ENCODE data around the gene CACNA1G.
A peak's percentile ranks its signal among the peaks of the same experiment; 100 is the strongest.

The CACNA1G gene

GRCh38 chr17:50656509-50656908 lies 96.0 kb downstream of the CACNA1G start:
- DNase-seq (ENCODE audit: low read depth) = no peak

GRCh38 chr17:50657054-50657453 lies 96.5 kb downstream of the CACNA1G start:
- no peak for DNase-seq (ENCODE audit: low read depth)

- no peak for DNase-seq (ENCODE audit: low read depth)
These were observed 97.1 kb downstream of the CACNA1G start for GRCh38 chr17:50657627-50658026.

GRCh38 chr17:50658616-50659015 lies 98.1 kb downstream of the CACNA1G start:
- no peak for DNase-seq (ENCODE audit: low read depth)

- no peak for DNase-seq (ENCODE audit: low read depth)
These were observed 98.7 kb downstream of the CACNA1G start for GRCh38 chr17:50659179-50659578.

- DNase-seq (ENCODE audit: low read depth) = no peak
These were observed 99.7 kb downstream of the CACNA1G start for GRCh38 chr17:50660042-50660886.

- no peak for DNase-seq (ENCODE audit: low read depth)
These were observed 100.4 kb downstream of the CACNA1G start for GRCh38 chr17:50660887-50661345.

GRCh38 chr17:50661348-50661747 lies 100.8 kb downstream of the CACNA1G start:
- DNase-seq (ENCODE audit: low read depth) = no peak

- DNase-seq (ENCODE audit: low read depth) = peak; percentile 11
These were observed 101.4 kb downstream of the CACNA1G start for GRCh38 chr17:50661795-50662391.

DNA sequence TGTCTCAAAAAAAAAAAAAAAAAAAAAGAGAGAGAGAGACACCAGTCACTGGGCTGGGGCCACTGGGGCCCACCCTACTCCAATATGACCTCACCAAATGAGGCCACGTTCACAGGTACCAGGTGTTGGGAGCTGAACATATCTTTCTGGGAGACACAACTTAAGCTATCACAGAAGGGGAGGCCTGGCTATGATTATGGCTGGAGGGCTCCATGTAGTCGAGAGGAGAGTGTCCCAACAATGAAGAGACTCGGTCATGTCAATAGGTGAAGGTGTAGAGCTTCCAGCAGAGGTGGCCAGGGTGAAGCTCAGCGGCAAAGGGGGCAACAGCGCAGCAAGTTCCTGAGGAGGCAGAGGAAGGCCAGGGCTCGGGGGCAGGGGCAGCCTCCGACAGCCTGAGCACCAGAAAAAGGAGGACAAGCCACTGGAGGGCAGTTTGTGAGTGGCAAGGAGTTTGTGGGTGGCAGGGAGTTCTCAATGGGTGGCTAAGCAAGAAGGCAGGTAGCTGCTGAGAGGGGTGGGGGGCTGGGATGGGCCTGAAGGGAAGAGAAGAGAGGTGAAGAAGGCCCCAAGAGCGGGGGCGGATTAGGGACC lies 102.2 kb downstream of the CACNA1G start:
- no peak for DNase-seq (ENCODE audit: low read depth)

GRCh38 chr17:50663812-50664374 lies 103.4 kb downstream of the CACNA1G start:
- no peak for DNase-seq (ENCODE audit: low read depth)

DNA sequence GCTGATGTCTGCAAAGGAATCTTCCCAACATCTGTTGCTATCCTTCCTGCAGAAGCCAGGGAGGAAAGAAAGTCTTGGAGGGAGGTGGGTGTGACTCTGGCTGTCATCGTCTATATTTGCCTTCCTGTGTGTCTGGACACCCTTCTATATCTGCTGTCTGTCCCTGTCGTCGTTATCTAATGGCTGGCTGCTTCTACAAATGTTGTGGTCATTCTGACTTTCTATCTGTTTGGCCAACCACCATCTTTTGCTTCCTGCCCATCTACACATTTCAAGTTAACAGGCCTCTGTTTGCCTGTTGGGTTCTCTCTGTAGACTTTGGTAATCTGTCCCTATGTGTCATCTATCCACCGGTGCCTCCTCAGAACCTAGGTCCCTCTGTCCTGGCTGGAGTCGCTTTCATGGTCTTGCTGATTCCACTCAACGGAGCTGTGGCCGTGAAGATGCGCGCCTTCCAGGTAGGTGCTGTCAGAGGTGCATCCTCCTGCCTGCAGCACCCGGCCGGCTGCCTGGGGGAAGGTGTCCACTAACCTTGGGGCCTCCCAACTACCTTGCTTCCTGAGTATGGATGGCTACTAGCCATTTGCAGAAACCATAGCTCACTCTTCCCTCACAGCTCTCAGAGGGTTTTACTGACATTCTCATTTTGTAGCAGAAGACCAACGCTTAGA lies 104.4 kb downstream of the CACNA1G start:
- no peak for DNase-seq (ENCODE audit: low read depth)

DNA sequence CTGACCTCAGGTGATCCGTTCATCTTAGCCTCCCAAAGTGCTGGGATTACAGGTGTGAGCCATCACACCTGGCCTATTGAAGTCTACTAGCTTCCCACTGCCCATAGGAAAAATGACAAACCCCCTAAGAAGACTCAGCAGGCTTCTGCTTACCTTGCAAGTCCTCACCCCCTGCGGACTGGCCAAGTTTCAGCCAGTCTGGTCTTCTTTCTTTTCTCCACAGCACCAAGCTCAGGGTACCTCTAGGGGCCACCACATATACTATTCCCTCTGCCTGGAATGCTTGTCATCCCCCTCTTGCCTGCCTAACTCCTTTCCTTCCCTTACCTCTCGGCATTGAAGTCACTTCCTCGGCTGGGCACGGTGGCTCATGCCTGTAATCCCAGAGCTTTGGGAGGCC lies 105.3 kb downstream of the CACNA1G start:
- no peak for DNase-seq (ENCODE audit: low read depth)

DNA sequence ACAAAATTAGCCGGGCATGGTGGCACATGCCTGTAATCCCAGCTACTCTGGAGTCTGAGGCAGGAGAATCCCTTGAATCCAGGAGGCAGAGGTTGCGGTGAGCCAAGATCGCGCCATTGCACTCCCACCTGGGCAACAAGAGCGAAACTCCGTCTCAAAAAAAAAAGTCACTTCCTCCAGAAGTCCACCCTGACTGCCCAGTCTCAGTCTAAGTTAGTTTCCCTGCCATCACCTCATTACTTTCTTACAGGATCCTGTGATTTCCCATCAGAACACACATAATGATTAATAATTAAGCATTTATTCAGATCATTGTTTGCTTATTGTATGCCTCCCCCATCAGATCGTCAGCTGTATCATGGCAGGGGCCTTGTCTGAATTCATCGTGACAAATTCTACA lies 105.8 kb downstream of the CACNA1G start:
- no peak for DNase-seq (ENCODE audit: low read depth)

DNA sequence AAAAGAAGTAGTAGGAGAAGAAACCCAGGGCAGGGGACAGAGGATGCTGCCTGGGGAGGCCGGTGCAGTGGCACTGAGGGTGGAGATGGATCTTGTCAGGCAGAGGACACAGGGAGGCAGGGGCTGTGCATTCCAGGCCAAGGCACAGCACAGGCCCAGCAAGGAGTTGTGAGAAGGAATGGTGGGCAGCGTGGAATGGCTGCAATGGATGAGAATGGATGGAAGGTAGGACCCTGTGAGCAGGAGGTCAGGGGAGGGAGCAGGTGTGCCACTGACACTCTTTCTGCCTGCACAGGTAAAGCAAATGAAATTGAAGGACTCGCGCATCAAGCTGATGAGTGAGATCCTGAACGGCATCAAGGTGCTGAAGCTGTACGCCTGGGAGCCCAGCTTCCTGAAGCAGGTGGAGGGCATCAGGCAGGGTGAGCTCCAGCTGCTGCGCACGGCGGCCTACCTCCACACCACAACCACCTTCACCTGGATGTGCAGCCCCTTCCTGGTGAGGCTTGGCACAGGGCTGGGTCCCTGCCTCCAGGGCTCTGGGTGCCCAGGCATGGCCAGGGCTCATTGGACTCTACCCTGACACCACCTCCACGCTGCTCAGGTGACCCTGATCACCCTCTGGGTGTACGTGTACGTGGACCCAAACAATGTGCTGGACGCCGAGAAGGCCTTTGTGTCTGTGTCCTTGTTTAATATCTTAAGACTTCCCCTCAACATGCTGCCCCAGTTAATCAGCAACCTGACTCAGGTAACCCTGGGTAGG lies 106.9 kb downstream of the CACNA1G start:
- no peak for DNase-seq (ENCODE audit: low read depth)

GRCh38 chr17:50668025-50668837 lies 107.7 kb downstream of the CACNA1G start:
- DNase-seq (ENCODE audit: low read depth) = no peak

GRCh38 chr17:50668838-50669581 lies 108.5 kb downstream of the CACNA1G start:
- DNase-seq (ENCODE audit: low read depth) = no peak

DNA sequence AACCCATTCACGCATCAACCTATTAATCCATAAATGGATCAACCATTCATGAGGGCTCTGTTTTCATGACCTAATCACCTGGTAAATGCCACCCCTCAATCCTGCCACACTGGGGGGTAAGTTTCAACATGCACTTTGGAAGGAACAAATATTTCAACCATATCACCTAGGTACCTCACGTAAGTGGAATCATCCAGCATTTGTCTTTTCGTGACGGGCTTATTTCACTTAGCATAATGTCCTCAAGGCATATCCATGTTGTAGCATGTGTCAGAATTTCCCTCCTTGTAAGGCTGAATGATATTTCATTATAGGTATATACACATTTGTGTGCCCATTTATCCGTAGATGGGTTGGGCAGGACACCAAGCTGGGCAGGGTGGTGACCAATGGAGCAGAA lies 111.6 kb downstream of the CACNA1G start:
- no peak for DNase-seq (ENCODE audit: low read depth)

DNA sequence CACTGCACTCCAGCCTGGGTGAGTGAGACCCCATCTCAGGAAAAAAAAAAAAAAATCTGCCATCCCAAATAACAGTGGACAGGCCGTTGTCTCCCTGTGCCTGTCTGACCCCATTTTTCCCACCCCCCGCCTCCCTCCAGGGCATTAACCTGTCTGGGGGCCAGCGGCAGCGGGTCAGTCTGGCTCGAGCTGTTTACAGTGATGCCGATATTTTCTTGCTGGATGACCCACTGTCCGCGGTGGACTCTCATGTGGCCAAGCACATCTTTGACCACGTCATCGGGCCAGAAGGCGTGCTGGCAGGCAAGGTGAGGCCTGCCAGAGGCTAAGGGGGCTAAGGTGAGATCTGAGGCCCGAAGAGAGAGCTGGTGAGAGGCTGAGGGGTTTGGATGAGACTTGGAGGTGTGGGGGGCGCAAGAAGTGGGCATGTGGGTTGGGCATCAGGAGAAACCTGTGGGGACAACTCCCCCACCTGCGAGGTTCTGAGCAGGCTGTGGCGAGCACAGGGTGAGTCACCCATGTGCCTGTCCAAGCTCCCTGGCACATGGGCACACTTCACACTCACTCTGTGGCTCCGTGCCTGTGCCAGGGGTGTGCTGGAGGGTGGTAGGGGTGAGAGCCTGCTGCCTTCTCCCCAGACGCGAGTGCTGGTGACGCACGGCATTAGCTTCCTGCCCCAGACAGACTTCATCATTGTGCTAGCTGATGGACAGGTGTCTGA lies 112.5 kb downstream of the CACNA1G start:
- no peak for DNase-seq (ENCODE audit: low read depth)
